HG03045 (cell line): ENCODE data around the gene CCDC148.

Experiments
- ATAC-seq: cut with Tn5 transposase; IDR thresholded peaks from one replicate; pipeline ENCODE4 v1.9.1; 2021; ENCODE audit warnings: mild to moderate bottlenecking, moderate library complexity; ENCODE audit not compliant: unreplicated experiment

The CCDC148 gene

DNA sequence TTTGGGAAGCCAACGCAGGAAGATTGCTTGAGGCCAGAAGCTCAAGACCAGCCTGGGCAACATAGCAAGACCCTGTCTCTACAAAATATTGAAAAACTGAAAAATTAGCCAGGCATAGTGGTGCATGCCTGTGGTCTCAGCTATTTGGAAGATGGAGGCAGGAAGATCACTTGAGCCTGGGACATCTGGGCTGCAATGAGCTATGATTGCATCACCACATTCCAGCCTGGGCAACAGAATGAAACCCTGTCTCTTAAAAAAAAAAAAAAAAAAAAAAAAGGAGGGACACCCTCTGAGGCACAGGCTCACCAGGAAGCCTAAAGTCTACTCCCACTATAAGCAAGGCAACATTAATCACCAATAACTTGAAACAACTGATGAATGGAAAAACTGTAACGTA is 151.1 kb downstream of the CCDC148 start:
- no peak for ATAC-seq

GRCh38 chr2:158300394-158300793 is 156.2 kb downstream of the CCDC148 start:
- no peak for ATAC-seq

- no peak for ATAC-seq
Observed at GRCh38 chr2:158297606-158298005, 158.9 kb downstream of the CCDC148 start.

GRCh38 chr2:158297120-158297519 is 159.4 kb downstream of the CCDC148 start:
- ATAC-seq: no peak

- no peak for ATAC-seq
Observed at GRCh38 chr2:158293722-158294121, 162.8 kb downstream of the CCDC148 start.

DNA sequence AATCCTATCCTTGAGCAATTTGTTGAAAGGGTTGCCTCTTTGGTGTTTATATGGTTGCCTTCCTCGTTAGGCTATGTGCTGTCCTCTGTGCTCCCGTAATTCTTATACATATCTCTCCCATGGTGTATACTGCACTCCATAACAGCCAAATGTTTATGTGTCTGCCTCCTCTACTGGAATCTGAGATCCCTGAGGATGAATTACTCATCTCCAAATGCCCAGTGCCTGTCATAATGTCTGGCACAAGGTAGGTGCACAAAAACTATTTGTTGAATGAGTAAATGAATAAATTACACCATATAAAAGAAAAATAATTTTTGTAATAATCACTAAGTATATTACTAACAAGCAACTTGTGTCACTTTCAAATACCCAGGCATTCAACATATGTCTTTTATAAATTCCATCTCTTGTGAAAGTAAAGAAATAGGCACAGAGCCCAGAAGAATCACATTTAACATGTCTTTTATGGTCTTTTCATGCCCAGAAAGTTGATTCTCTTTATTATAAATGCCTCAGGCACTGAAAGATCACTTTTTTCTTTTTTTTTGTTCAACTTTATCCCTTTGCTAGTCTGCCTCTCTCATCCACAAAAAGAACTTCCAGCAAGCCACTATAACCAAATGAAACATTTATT is 164.9 kb downstream of the CCDC148 start:
- ATAC-seq: no peak

- no peak for ATAC-seq
Observed at GRCh38 chr2:158290225-158290624, 166.3 kb downstream of the CCDC148 start.

- ATAC-seq: no peak
Observed at GRCh38 chr2:158276619-158277471, 179.7 kb downstream of the CCDC148 start.

DNA sequence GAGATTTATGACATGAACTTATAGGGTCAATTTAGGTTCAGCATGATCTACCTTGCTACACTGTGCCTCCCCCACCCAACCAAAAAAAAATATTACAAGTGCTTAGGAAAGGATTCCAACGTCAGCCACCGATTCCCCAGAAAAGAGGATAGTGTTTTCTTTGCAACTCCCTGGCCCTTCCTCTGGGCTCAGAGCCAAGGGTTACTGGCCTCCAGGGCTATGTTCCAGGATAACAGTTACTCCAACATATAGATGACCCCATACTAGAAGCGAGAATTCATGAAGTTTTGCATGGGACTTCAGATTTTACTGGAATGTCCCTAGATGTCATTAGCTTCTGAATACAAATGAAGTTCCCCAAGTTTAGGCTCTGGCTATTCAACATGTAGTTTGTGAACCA is 182.8 kb downstream of the CCDC148 start:
- no peak for ATAC-seq

DNA sequence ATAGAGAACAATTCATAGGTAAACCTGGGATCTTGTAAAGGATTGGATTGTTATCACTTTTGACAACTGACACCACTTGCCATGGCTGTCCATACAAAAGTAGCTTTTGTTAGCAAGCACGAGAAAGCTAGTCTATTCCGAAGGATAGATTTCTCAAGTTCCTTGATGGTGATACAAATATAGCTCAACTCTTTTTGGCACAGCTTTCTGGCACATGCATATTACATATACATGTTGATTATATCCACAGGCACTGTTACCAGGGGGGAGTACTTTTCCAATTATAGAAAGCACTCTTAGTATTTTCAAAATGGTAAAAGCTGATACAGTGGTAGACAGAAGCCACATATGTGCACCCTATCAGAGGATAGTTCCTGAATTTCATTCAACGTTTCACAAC is 186.0 kb downstream of the CCDC148 start:
- ATAC-seq: no peak

- no peak for ATAC-seq
Observed at GRCh38 chr2:158269143-158269542, 187.4 kb downstream of the CCDC148 start.

DNA sequence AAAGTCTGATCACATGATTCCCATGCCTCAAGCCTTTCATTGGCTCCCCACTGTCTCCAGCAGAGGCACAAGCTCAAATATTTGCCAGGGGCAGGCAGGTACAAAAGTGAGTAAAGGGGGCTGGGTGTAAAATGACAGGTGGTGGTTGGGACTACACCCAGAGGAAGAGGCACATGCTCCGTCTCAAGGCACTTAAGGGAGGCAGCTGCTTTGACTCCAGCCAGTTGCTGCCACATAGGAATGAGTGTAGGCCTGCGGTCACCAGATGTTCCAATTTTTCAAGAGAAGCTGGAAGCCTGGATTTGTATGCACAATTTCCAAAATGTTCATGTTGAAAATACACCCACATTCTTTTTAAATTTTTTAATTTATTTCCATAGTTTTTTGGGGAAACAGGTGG is 190.4 kb downstream of the CCDC148 start:
- ATAC-seq: no peak

DNA sequence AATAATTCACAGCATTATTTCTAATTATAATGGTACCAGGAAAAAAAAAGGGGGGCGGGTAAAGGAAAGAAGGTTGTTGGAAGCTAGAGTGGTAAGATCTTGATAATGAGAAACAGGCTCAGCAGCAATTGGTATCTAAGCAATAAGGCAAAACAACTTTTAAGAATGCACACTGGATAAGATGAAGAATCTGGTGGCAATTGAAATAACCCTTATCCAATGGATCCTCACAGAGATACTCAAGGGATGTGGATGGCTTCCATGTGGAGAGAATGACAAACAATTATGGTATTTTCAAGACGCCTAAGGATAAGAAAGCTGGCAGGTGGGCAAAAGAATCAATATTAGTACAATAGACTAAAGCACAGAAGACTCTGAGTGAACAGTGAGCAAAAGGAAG is 201.3 kb downstream of the CCDC148 start:
- ATAC-seq: no peak

- no peak for ATAC-seq
Observed at GRCh38 chr2:158253170-158253569, 203.4 kb downstream of the CCDC148 start.

DNA sequence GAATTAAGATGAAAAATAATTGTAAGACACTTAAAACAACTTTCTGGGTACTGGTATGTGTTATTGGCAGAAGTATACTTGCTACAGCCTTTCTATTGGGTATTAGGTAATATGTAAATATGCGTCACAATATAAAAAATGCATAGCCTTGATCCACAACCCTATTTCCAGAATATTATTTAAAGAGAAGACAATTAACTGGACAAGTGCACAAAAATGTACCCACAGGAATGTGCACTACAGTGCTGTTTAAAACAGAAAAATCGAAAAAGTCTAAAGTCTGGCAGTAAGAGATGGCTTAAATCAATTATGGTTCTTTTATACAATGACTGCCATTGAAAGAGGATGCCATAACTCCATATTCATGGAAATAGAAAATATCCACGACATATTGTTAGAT is 205.2 kb downstream of the CCDC148 start:
- ATAC-seq: no peak

- ATAC-seq: no peak
Observed at GRCh38 chr2:158243392-158243791, 213.2 kb downstream of the CCDC148 start.

DNA sequence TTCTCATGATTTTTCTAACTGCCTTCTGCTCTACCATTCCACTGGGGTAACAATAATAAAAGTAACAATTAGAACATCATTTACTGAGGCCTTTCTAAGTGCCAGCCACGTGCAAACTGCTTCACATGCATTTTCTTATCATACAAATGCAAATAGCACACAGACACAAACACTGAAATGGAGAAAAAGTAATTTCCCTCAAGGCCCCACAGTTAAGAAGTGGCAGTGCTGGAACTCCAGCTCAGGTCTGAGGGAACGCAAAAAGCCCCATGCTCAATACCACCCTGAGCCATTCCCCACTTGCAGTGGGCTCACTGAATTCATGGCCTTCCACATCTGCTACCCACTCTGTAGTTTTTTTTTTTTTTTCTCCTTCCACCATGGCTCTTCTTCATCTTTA is 214.3 kb downstream of the CCDC148 start:
- ATAC-seq: no peak

GRCh38 chr2:158240975-158241374 is 215.6 kb downstream of the CCDC148 start:
- no peak for ATAC-seq

DNA sequence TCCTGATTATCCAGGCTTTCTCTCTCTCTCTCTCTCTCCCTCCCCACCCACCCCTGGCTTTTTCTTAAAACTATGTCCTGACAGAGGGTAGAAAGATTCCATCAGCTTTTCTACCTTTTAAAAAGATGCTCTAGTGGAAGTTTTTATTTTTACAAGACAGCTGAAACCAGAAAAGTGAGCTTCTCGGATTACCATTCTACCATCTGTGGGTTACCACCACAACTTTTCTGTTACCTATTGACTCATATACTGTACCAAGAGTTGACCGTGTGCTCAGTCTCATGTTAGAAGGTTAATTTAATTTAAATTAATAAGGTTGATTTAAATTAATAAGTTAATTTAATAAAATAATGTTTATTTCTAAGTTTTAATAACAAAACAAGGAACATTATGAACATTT is 217.3 kb downstream of the CCDC148 start:
- no peak for ATAC-seq

DNA sequence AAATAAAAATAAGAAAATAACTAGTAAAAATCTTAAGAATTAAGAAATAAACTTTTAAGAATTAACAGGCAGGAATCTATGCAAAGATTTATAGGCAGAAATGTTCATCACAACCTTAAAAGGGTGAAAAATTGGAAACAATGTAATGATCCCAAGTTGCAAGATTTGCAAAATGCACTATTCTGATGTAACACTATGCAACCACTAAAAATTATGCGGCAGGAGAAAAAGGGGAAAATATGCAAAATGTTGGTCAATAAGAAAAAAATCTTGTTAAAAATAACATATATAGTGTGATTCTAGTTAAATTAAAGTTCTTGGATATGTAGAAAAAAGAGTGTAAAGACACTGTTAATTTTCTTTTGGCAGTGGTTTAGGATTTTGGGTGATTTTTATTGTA is 222.1 kb downstream of the CCDC148 start:
- no peak for ATAC-seq

- ATAC-seq: no peak
Observed at GRCh38 chr2:158232476-158232875, 224.1 kb downstream of the CCDC148 start.

- ATAC-seq: no peak
Observed at GRCh38 chr2:158228943-158229508, 227.5 kb downstream of the CCDC148 start.
